Ovary (tissue), 9 donors: Measurements from ENCODE around the gene TEX29. TPM values are rescaled to one million over a fixed set of nuclear protein-coding genes. Genes with fewer than 3 reads are reported as not detected.

Experiments
- DNase-seq, 5 donors: peaks; one replicate each; pipeline ENCODE4 v3.0.0-alpha.2; 2019 to 2020
- H3K27ac ChIP-seq, 2 donors: fragments of 200-600 bp; one replicate each; pipeline versions ENCODE4 v1.5.1 to v1.8.0; 2019 to 2022
- H3K27me3 ChIP-seq: fragments of 200-600 bp; one replicate; pipeline ENCODE4 v1.8.0; 2022
- H3K36me3 ChIP-seq: fragments of 200-600 bp; sonication (generic); one replicate; pipeline ENCODE4 v1.5.1; 2019
- H3K4me1 ChIP-seq: one replicate; pipeline ENCODE4 v1.8.1; 2013; ENCODE audit warnings: mild to moderate bottlenecking, moderate library complexity; ENCODE audit not compliant: insufficient read depth
- H3K4me3 ChIP-seq: fragments of 200-600 bp; sonication (generic); one replicate; pipeline ENCODE4 v1.5.1; 2017
- H3K9me3 ChIP-seq, 2 donors: fragments of 200-600 bp in 1 of 2; sonication (generic) in 1 of 2; one replicate each; pipeline versions ENCODE4 v1.5.1 to v1.8.1; 2013 to 2019; ENCODE audit warnings: mild to moderate bottlenecking in 1 of 2, moderate library complexity in 1 of 2
- EP300 ChIP-seq: sonication (generic); formaldehyde crosslinking; IDR thresholded peaks from one replicate; pipeline ENCODE4 v1.6.1; 2017; ENCODE audit warnings: antibody characterized with exemption
- POLR2A ChIP-seq: fragments of 450-650 bp; IDR thresholded peaks from one replicate; pipeline ENCODE4 v1.6.1; 2017; ENCODE audit warnings: antibody characterized with exemption, mild to moderate bottlenecking, moderate library complexity
- WGBS, 3 donors: extraction: QIAGEN DNeasy Blood & Tissue Kit in 1 of 3; methylation state at CpG; one replicate each; pipeline versions ENCODE4 v1.1.5 to v1.1.7; 2013 to 2017; 5-methylcytosine and 5-hydroxymethylcytosine counted together
- intact Hi-C, 4 donors: fragments of 100-400 bp; cut with DNase I; formaldehyde crosslinking; loops; one replicate each; pipeline versions ENCODE4 v1.11.0 to v1.15.1; 2022 to 2023
- polyA plus RNA-seq, 2 donors: library from polyadenylated mRNA; stranded (reverse); fragments of 200-250 nt in 1 of 2; fragments of 350-450 nt in 1 of 2; fragmentation: Illumina TruSeq in 1 of 2; extraction: RNeasy Lipid Tissue Mini Kit (QIAGEN cat#74804) in 1 of 2; gene quantifications; one replicate each; pipeline ENCODE4 v1.2.3, GENCODE V29; 2013 to 2014
- total RNA-seq, 7 donors: library from RNA; depleted of rRNA in 2 of 7; stranded (reverse); fragments of >200 nt in 2 of 7; fragmentation: NEBNext Ultra II Directional in 3 of 7; extraction: Animal tissue kit (Norgen Biotek cat#: 25700) in 3 of 7; gene quantifications; one replicate each; pipeline versions ENCODE4 v1.1.0 to v1.2.4, GENCODE V29; 2016 to 2023
- TF ChIP-seq, protein P1 (sequence below), 3 donors: fragments of 450-650 bp in 2 of 3; fragments of 200-600 bp in 1 of 3; IDR thresholded peaks; one replicate each; pipeline versions ENCODE4 v1.5.1 to v1.8.0; 2016 to 2022; ENCODE audit warnings: antibody characterized with exemption in 3 of 3, mild to moderate bottlenecking in 1 of 3
- donor health status: DM: no; HTN: no; CAD: no; lungs with moderate emphysema.
- donor health status: DM: no; HTN: no; CAD: no.
- donor health status: Bipolar disorder and iron deficiency.
- donor health status: DM: yes; HTN: yes; CAD: no.
- donor health status: DM: no; HTN: no; CAD: no.
- donor health status: DM: yes; HTN: yes; CAD: no.

Gene TEX29
- total and polyA plus RNA-seq, 9 donors, result 0.25 to 0.35 TPM; not detected in 7

DNA sequence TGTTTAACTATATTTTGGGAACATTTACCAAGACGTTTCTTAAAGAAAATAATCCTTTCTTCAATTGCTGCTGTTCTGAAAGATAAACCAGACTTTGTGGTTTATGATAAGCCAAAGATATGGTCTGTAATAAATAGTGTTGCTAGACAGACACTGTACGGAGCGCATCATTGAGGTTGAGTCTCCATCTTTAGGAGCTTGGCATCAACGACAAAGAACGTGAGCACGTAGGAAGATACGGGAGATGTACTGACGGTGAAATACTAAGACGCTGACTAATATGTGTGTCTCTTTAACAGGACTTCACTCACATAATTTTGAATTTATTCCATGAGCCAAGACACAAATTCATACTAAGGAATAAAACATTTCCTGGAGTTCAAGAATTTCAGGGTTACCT lies 16.2 kb downstream of the TEX29 start:
- Histone ChIP-seq H3K36me3 (no peaks in the 10 kb centered on the region), H3K4me3 (no peak overlapping the region), H3K4me1 (no peaks in the 10 kb centered on the region), H3K27me3 (no peaks in the 10 kb centered on the region), H3K27ac (no peak overlapping the region), H3K9me3 (no peaks in the 10 kb centered on the region)
- intact Hi-C loops, result no loop called here
- 85 to 90% (median 85%) methylated on average over 9 of the region's 9 CpGs for WGBS, 3 donors
- TF ChIP-seq EP300 (no peak), POLR2A (no peak)
- TF ChIP-seq, protein P1, sequence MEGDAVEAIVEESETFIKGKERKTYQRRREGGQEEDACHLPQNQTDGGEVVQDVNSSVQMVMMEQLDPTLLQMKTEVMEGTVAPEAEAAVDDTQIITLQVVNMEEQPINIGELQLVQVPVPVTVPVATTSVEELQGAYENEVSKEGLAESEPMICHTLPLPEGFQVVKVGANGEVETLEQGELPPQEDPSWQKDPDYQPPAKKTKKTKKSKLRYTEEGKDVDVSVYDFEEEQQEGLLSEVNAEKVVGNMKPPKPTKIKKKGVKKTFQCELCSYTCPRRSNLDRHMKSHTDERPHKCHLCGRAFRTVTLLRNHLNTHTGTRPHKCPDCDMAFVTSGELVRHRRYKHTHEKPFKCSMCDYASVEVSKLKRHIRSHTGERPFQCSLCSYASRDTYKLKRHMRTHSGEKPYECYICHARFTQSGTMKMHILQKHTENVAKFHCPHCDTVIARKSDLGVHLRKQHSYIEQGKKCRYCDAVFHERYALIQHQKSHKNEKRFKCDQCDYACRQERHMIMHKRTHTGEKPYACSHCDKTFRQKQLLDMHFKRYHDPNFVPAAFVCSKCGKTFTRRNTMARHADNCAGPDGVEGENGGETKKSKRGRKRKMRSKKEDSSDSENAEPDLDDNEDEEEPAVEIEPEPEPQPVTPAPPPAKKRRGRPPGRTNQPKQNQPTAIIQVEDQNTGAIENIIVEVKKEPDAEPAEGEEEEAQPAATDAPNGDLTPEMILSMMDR (IDR thresholded peaks at IDR 0.05), result no peak
- DNase-seq, result no peak

DNA sequence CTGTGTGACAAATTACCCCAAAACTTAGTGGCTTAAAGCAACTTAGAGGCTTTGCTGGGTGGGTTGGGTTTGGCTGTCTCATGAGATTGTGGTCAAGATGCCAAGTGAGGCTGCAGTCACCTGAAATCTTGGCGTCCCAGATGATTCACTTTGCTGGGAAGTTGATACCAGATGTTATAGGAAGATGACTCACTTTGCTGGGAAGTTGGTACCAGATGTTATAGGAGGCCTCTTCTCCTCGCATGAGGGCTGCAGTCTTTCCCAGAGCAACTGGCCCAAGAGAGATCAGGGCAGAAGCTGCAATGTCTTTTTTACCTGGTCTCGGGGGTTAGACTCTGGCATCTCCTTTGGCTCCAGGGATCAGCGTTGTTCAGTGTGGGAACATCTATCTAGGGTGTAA lies 16.8 kb downstream of the TEX29 start:
- Histone ChIP-seq H3K9me3 (no peaks in the 10 kb centered on the region), H3K4me1 (no peaks in the 10 kb centered on the region), H3K4me3 (no peak overlapping the region), H3K27ac (no peak overlapping the region), H3K27me3 (no peaks in the 10 kb centered on the region), H3K36me3 (no peaks in the 10 kb centered on the region)
- intact Hi-C loops, result no loop called here
- no peak for DNase-seq
- no peak for TF ChIP-seq POLR2A
- TF ChIP-seq, protein P1 (IDR thresholded peaks at IDR 0.05), result no peak
- WGBS, 3 donors, result 68 to 79% (median 77%) methylated on average over 4 of the region's 4 CpGs

DNA sequence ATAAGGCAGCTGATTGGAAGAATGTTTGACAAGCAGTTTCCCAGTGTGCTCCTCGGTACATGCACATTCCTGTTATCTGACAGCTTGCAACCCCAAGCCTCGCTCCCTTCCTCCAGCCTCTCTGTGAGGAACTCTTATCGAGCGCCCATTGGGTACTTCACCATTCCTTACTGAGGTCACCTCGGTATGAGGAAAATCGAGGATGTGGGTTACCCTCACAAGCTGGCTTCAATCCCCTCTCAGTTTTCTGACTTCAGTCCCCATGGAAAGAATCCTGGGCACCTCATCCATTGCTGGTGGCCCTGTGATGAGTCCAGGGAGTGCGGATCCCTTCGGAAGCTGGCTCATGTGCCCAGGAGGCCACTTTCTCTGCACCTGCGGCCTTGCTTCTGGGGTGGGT lies 17.3 kb downstream of the TEX29 start:
- 84 to 96% (median 87%) methylated on average over 9 of the region's 9 CpGs for WGBS, 3 donors
- H3K27me3 ChIP-seq, result no peaks in the 10 kb centered on the region
- no peaks in the 10 kb centered on the region for H3K4me1 ChIP-seq
- intact Hi-C loops, result no loop called here
- H3K4me3 ChIP-seq, result no peak overlapping the region
- TF ChIP-seq EP300, result no peak
- no peak for TF ChIP-seq POLR2A
- TF ChIP-seq, protein P1 (IDR thresholded peaks at IDR 0.05), result no peak
- no peak overlapping the region for H3K27ac ChIP-seq
- no peak for DNase-seq
- no peaks in the 10 kb centered on the region for H3K9me3 ChIP-seq
- no peaks in the 10 kb centered on the region for H3K36me3 ChIP-seq

DNA sequence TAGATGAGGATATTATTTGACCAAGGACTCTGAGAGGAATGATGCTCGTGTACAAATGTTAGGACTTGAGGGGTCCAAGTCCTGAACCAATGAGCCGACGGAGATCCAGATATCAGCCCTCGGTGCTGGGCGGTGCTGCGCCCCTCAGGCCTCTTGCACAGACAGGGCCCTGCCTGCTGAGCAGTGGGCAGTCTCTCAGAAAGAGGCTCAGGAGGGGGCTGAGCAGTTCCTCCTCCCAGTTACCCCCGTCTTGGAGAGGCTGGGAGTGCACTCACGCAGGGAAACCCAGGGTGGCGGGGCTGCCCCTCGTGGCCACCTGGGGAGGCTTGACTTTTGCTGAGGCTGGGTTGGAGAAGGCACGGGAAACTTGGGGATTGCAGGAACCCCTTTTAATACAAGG lies 18.4 kb downstream of the TEX29 start:
- intact Hi-C loops, result no loop called here
- DNase-seq, result no peak
- TF ChIP-seq, protein P1 (IDR thresholded peaks at IDR 0.05), result no peak
- TF ChIP-seq EP300 (no peak), POLR2A (no peak)

More for the DNA sequence above, 18.4 kb downstream of the TEX29 start:
- 81 to 89% (median 82%) methylated on average over 11 of the region's 11 CpGs for WGBS, 3 donors
- no peak overlapping the region for H3K27ac ChIP-seq
- no peaks in the 10 kb centered on the region for H3K36me3 ChIP-seq
- no peaks in the 10 kb centered on the region for H3K9me3 ChIP-seq
- no peaks in the 10 kb centered on the region for H3K4me1 ChIP-seq
- H3K4me3 ChIP-seq, result no peak overlapping the region
- H3K27me3 ChIP-seq, result no peaks in the 10 kb centered on the region
